Mesenchymal stem cell (in vitro differentiated cells and primary cell): ENCODE results near the gene MIS18A.

Experiments
- DNase-seq: peaks from one replicate; pipeline ENCODE4 v3.0.0-alpha.2; 2013
- H2AFZ ChIP-seq: one replicate; pipeline ENCODE4 v1.6.1; 2013; ENCODE audit warnings: low read depth, mild to moderate bottlenecking, control low read depth, inconsistent platforms, low read length, moderate library complexity
- H2AK5ac ChIP-seq: 2 replicates; pipeline ENCODE4 v1.6.1; 2013; ENCODE audit warnings: low read length, moderate library complexity, mild to moderate bottlenecking, inconsistent platforms; ENCODE audit not compliant: severe bottlenecking
- H2BK120ac ChIP-seq: one replicate; pipeline ENCODE4 v1.6.1; 2013; ENCODE audit warnings: low read depth, mild to moderate bottlenecking, inconsistent platforms, low read length, moderate library complexity
- H2BK12ac ChIP-seq, 2 experiments: one replicate each; pipeline ENCODE4 v1.6.1; 2013; ENCODE audit warnings: inconsistent platforms in 2 of 2, low read length in 2 of 2, mild to moderate bottlenecking in 2 of 2, moderate library complexity in 2 of 2, control low read depth in 1 of 2
- H2BK15ac ChIP-seq: one replicate; pipeline ENCODE4 v1.6.1; 2013; ENCODE audit warnings: mild to moderate bottlenecking, low read depth, inconsistent platforms; ENCODE audit not compliant: poor library complexity, severe bottlenecking
- H2BK5ac ChIP-seq: 2 replicates; pipeline ENCODE4 v1.6.1; 2013; ENCODE audit warnings: low read depth, mild to moderate bottlenecking, low read length, control low read depth, inconsistent platforms; ENCODE audit not compliant: poor library complexity, severe bottlenecking
- H3K14ac ChIP-seq, 2 experiments: one replicate each; pipeline ENCODE4 v1.6.1; 2013; ENCODE audit warnings: inconsistent platforms in 2 of 2, low read length in 2 of 2, control low read depth in 1 of 2, mild to moderate bottlenecking in 1 of 2, moderate library complexity in 1 of 2
- H3K18ac ChIP-seq, 2 experiments: one replicate each; pipeline ENCODE4 v1.6.1; 2013; ENCODE audit warnings: inconsistent platforms in 2 of 2, low read length in 2 of 2, control low read depth in 1 of 2, low read depth in 1 of 2, mild to moderate bottlenecking in 1 of 2
- H3K23ac ChIP-seq, 2 experiments: one replicate each; pipeline ENCODE4 v1.6.1; 2013; ENCODE audit warnings: inconsistent platforms in 2 of 2, low read length in 2 of 2, mild to moderate bottlenecking in 2 of 2, moderate library complexity in 2 of 2, control low read depth in 1 of 2
- H3K27ac ChIP-seq: 2 replicates; pipeline ENCODE4 v1.5.1; 2013; ENCODE audit warnings: mild to moderate bottlenecking, moderate library complexity, low read length, control low read depth, inconsistent platforms; ENCODE audit not compliant: poor library complexity, severe bottlenecking
- H3K27me3 ChIP-seq, 2 experiments: 2 replicates each; pipeline versions ENCODE4 v1.6.1 to v1.7.0; 2013; ENCODE audit warnings: low read length in 2 of 2, mild to moderate bottlenecking in 2 of 2, moderate library complexity in 2 of 2, control low read depth in 1 of 2, inconsistent platforms in 1 of 2; ENCODE audit not compliant: control insufficient read depth in 1 of 2, insufficient read depth in 1 of 2
- H3K36me3 ChIP-seq, 2 experiments: 2 replicates each; pipeline versions ENCODE4 v1.6.1 to v1.7.0; 2013; ENCODE audit warnings: low read length in 2 of 2, control low read depth in 1 of 2, inconsistent platforms in 1 of 2, low read depth in 1 of 2, mild to moderate bottlenecking in 1 of 2; ENCODE audit not compliant: insufficient read depth in 2 of 2, control insufficient read depth in 1 of 2
- H3K4ac ChIP-seq, 2 experiments: one replicate each; pipeline ENCODE4 v1.6.1; 2013; ENCODE audit warnings: inconsistent platforms in 2 of 2, low read length in 2 of 2, mild to moderate bottlenecking in 2 of 2, moderate library complexity in 2 of 2, control low read depth in 1 of 2, low read depth in 1 of 2
- H3K4me1 ChIP-seq: 2 replicates; pipeline ENCODE4 v1.6.1; 2013; ENCODE audit warnings: low read depth, low read length, control low read depth; ENCODE audit not compliant: control insufficient read depth, insufficient read depth
- H3K4me2 ChIP-seq: 2 replicates; pipeline ENCODE4 v1.6.1; 2013; ENCODE audit warnings: low read length, mild to moderate bottlenecking, inconsistent platforms; ENCODE audit not compliant: poor library complexity, severe bottlenecking
- H3K4me3 ChIP-seq, 2 experiments: 2 replicates each; pipeline versions ENCODE4 v1.5.1 to v1.7.0; 2013; ENCODE audit warnings: low read length in 2 of 2, mild to moderate bottlenecking in 2 of 2, control low read depth in 1 of 2, low read depth in 1 of 2; ENCODE audit not compliant: insufficient read depth in 1 of 2
- H3K79me1 ChIP-seq: replicated peaks from 2 replicates; pipeline ENCODE4 v1.6.1; 2013; ENCODE audit warnings: mild to moderate bottlenecking, control low read depth, low read length, inconsistent platforms; ENCODE audit not compliant: poor library complexity, severe bottlenecking
- H3K9ac ChIP-seq: 2 replicates; pipeline ENCODE4 v1.7.0; 2013; ENCODE audit warnings: mild to moderate bottlenecking, low read length, moderate library complexity
- H3K9me3 ChIP-seq: 2 replicates; pipeline ENCODE4 v1.7.0; 2013; ENCODE audit warnings: mild to moderate bottlenecking, low read length; ENCODE audit not compliant: control insufficient read depth
- H4K8ac ChIP-seq: one replicate; pipeline ENCODE4 v1.6.1; 2013; ENCODE audit warnings: inconsistent platforms, mild to moderate bottlenecking, low read length, moderate library complexity
- H4K91ac ChIP-seq: one replicate; pipeline ENCODE4 v1.6.1; 2013; ENCODE audit warnings: mild to moderate bottlenecking, low read length, inconsistent platforms
- WGBS: methylation state at CpG from one replicate; pipeline ENCODE4 v1.1.7; 2013; ENCODE audit warnings: mixed read lengths; 5-methylcytosine and 5-hydroxymethylcytosine counted together

Gene MIS18A

GRCh38 chr21:32238063-32238462 is 40.8 kb downstream of the MIS18A start:
- no peak overlapping the region for H3K9ac ChIP-seq
- peaks cover 2% of the 10 kb centered on the region for H3K9me3 ChIP-seq
- no peak overlapping the region for H2BK15ac ChIP-seq
- no peaks in the 10 kb centered on the region for H3K79me1 ChIP-seq
- no peak overlapping the region for H2AFZ ChIP-seq
- no peak overlapping the region for H3K14ac ChIP-seq
- H2BK12ac ChIP-seq: no peak overlapping the region
- H3K23ac ChIP-seq: no peak overlapping the region
- WGBS: 83% methylated on average over 1 of the region's 1 CpG
- no peak overlapping the region for H2BK5ac ChIP-seq
- H3K4me2 ChIP-seq: no peak overlapping the region
- no peak overlapping the region for H3K27ac ChIP-seq
- no peak overlapping the region for H3K18ac ChIP-seq
- H2AK5ac ChIP-seq: no peak overlapping the region
- H3K4me3 ChIP-seq: no peak overlapping the region
- H4K8ac ChIP-seq: no peak overlapping the region
- no peak overlapping the region for H2BK120ac ChIP-seq
- H4K91ac ChIP-seq: no peak overlapping the region
- H3K27me3 ChIP-seq: no peaks in the 10 kb centered on the region
- H3K4ac ChIP-seq: no peak overlapping the region
- H3K36me3 ChIP-seq: no peaks in the 10 kb centered on the region
- peaks cover 2% of the 10 kb centered on the region for H3K4me1 ChIP-seq
- DNase-seq: no peak

- Histone ChIP-seq H2AK5ac (no peak overlapping the region), H3K27me3 (no peaks in the 10 kb centered on the region), H3K4me2 (no peak overlapping the region), H2AFZ (no peak overlapping the region), H3K9me3 (peaks cover 2% of the 10 kb centered on the region), H2BK12ac (no peak overlapping the region), H3K4me3 (no peak overlapping the region), H4K8ac (no peak overlapping the region), H3K4ac (no peak overlapping the region), H2BK120ac (no peak overlapping the region), H3K27ac (no peak overlapping the region), H3K9ac (no peak overlapping the region), H3K14ac (no peak overlapping the region), H3K4me1 (peaks cover 2% of the 10 kb centered on the region), H3K18ac (no peak overlapping the region), H2BK15ac (no peak overlapping the region), H3K79me1 (no peaks in the 10 kb centered on the region), H4K91ac (no peak overlapping the region), H2BK5ac (no peak overlapping the region), H3K36me3 (no peaks in the 10 kb centered on the region), H3K23ac (no peak overlapping the region)
- WGBS: 47% methylated on average over 2 of the region's 3 CpGs
- DNase-seq: no peak
Observed at GRCh38 chr21:32237021-32237420, 41.8 kb downstream of the MIS18A start.

- Histone ChIP-seq H3K23ac (no peak overlapping the region), H3K14ac (no peak overlapping the region), H3K4ac (no peak overlapping the region), H3K9ac (peak overlapping the region; percentile 16), H4K8ac (no peak overlapping the region), H3K4me3 (peak overlapping the region in 1 of 2 experiments; percentile 10), H2BK5ac (no peak overlapping the region), H3K27ac (no peak overlapping the region), H3K4me2 (no peak overlapping the region), H2BK12ac (no peak overlapping the region), H2AFZ (no peak overlapping the region), H3K18ac (no peak overlapping the region), H3K9me3 (no peaks in the 10 kb centered on the region), H3K36me3 (no peaks in the 10 kb centered on the region), H2BK15ac (no peak overlapping the region), H4K91ac (no peak overlapping the region), H2BK120ac (no peak overlapping the region), H2AK5ac (no peak overlapping the region), H3K79me1 (no peaks in the 10 kb centered on the region), H3K4me1 (peaks cover 2% of the 10 kb centered on the region), H3K27me3 (no peaks in the 10 kb centered on the region)
- DNase-seq: no peak
- 83% methylated on average over 2 of the region's 4 CpGs for WGBS
Observed at GRCh38 chr21:32233722-32234301, 45.0 kb downstream of the MIS18A start.

- Histone ChIP-seq H3K4me1 (peaks cover 2% of the 10 kb centered on the region), H4K8ac (no peak overlapping the region), H2BK5ac (no peak overlapping the region), H3K9me3 (no peaks in the 10 kb centered on the region), H3K27me3 (no peaks in the 10 kb centered on the region), H3K4me3 (peak overlapping the region in 1 of 2 experiments; percentile 10), H3K4ac (no peak overlapping the region), H2BK120ac (no peak overlapping the region), H3K79me1 (no peaks in the 10 kb centered on the region), H3K36me3 (no peaks in the 10 kb centered on the region), H2AK5ac (no peak overlapping the region), H3K4me2 (no peak overlapping the region), H3K27ac (no peak overlapping the region), H3K9ac (peak overlapping the region; percentile 16), H3K23ac (no peak overlapping the region), H2BK12ac (no peak overlapping the region), H4K91ac (no peak overlapping the region), H2AFZ (no peak overlapping the region), H2BK15ac (no peak overlapping the region), H3K14ac (no peak overlapping the region), H3K18ac (no peak overlapping the region)
- DNase-seq: no peak
- 88% methylated on average over 4 of the region's 4 CpGs for WGBS
Observed at GRCh38 chr21:32233055-32233546, 45.7 kb downstream of the MIS18A start.
